ENCODE data around the gene AK3.

Gene AK3

DNA sequence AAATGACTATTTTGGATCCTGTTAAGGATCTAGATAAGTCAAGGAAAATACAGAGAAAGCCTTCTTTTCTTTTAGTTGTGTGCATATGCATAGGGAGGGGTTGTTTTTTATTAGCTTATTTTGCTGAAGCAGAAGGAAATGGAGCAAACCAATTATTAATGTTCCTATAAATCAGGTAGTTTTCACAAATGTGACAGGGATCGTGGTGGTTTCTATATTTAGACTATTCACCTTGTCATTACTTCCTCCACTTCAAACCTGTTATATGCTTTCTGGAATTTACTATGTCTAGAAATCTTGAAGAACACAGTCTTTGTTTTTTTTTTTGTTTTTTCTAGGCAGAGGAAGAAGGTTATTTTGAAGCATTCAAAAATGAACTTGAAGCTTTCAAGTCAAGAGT, 39.5 kb downstream of the AK3 start:
- DNase-seq = no peak

GRCh38 chr9:4700932-4701331, 40.1 kb downstream of the AK3 start:
- DNase-seq = no peak

DNA sequence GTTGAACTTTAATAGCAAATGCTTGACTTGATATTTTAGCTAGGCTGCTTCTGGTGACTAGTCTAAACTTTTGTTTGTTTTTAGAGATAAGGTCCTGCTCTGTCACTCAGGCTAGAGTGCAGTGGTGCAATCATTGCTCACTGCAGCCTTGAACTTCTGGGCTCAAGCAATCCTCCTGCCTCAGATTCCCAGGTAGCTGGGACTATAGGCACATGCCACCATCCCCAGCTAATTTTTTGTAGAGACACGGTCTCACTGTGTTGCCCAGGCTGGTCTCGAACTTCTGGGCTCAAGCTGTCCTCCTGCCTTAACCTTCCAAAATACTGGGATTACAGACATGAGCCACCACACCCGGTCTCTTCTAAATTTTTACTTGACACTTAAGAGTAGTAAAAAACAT, 40.9 kb downstream of the AK3 start:
- DNase-seq = no peak

GRCh38 chr9:4691795-4692194, 49.2 kb downstream of the AK3 start:
- no peak for DNase-seq

- DNase-seq = no peak
These were observed 50.9 kb downstream of the AK3 start for GRCh38 chr9:4690144-4690543.

- no peak for DNase-seq
These were observed 51.3 kb downstream of the AK3 start for GRCh38 chr9:4689687-4690104.

- DNase-seq = no peak
These were observed 52.0 kb downstream of the AK3 start for GRCh38 chr9:4689021-4689420.

- DNase-seq = no peak
These were observed 54.4 kb downstream of the AK3 start for GRCh38 chr9:4686584-4686983.

- DNase-seq = no peak
These were observed 54.9 kb downstream of the AK3 start for GRCh38 chr9:4686112-4686511.

DNA sequence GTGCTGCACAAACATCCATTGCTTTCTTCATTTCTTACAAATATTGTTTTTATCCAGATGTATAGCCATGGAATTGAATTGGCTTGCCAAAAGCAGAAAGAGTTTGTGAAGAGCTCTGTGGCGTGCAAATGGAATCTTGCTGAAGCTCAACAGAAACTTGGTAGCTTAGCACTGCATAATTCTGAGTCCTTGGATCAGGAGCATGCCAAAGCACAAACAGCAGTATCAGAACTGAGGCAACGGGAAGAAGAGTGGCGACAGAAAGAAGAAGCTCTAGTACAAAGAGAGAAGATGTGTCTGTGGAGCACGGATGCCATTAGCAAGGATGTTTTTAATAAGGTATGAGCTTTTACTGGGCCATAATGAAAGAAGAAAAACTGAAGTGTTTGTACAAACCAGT, 56.2 kb downstream of the AK3 start:
- DNase-seq = no peak

DNA sequence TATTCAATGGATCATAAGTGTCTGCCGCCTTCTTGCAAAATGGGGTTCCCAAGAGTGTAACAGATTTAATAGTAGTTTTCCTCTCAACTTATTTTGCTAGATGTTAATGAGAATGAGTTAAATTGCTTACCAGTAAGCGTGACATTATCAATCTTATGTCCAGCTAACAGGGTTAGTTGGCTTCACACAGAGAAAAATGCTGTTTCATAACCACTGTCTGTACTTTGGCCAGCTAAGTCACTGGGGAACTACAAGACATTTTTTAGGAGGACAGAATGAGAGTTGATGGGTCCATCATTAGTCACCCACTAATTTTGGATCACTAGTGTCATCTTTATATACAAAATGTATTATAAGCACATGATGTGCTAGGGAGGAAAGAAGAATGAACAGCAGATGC, 60.3 kb downstream of the AK3 start:
- no peak for DNase-seq

GRCh38 chr9:4680173-4680525, 60.9 kb downstream of the AK3 start:
- no peak for DNase-seq

DNA sequence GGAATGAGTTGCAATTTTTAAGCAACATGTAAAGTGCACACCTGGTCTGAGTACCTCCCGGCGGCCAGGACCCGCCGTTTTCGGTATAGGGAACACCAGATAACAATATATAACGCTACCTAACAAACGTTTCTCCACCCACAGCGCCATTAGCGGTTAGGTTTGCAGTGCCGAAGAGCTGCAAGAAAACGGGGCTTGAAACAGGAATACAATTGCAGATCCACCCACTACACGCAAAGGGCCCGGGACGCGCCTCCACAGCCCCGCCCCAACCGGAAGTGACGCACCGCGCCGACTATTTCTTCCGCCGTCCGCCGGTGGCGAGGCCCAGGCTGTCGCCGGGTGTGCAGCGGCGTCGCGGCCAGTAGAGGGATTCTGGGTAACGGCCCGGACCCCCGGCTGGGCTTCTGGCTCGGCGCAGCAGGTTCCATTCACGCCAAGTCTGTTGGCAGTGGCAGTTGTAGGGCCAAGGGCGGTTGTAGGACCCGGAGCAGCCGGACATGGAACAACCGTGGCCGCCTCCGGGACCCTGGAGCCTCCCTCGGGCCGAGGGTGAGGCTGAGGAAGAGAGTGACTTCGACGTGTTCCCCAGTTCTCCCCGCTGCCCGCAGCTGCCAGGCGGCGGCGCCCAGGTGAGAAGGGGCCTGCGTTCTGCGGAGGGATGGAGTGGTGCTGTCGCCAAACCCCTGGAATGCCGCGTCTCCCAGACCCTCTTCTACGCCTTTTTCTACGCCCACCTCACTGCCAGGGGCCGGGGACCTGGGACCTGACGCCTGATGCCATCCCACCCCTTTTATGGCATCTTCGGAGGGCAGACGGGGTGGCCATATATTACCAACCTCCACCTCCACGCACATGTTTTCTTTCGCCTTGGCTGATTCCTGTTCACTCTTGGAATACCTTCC, 61.5 kb downstream of the AK3 start, which contains the start of gene CDC37L1:
TSS of gene CDC37L1 (plus strand) at position 302 of the 905 bp plus-strand sequence. CDS start at position 501, 199 bp downstream.
- DNase-seq = peak; percentile 87

- DNase-seq = no peak
These were observed 62.2 kb downstream of the AK3 start for GRCh38 chr9:4678679-4679267.

- DNase-seq = no peak
These were observed 63.6 kb downstream of the AK3 start for GRCh38 chr9:4677392-4677791.

DNA sequence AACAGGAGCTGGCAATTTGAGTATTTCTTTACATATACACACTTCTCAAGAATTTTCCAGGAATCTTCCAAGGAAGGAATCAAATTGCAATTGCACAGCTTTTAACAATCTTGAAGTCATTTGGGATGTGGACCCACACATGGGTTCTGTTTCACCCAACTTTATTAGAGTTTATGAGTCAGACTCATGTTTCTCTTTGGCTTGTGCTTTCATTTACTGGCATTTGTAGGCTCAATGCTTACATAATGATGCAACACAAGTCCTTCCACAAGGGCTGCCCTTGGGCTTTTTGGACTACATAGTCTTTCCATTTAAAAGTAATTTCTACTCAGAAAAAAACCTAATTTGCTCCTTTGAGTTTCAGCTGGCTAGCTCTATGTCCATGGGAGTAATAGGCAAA, 66.2 kb downstream of the AK3 start:
- no peak for DNase-seq

DNA sequence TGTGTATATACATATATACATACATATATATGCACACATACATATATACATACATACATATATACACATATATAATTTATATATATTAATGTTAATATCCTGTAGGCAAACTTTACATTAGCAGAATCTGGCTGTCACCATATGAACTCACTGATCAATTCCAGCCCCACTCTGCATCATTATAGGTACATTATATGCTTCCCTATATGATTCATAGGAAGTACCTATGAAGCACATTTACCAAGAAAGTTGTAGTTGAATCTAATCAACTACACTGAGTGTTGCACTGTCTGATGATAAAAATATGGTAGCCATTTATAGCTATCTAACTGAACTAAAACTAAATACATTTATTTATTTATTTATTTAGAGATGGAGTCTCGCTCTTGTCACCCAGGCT, 69.3 kb downstream of the AK3 start:
- no peak for DNase-seq

DNA sequence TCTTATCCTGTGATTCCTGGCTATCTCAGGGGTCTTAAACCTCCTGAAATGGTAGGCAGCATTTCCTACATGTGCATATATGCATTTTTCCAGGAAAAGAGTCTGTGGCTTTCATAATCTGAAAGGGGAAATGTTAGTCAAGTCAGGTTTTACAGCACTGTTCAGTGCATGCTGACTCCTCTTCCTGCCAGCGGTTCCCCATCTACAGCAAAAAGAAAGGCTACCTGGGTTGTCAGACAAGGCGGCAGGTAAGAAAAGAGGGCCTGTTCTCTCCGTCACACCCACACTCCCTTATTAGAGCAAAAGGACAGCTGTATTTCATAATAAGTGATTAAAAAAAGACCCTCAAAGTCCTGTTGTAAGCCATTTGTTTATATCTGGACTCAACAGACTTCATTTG, 70.4 kb downstream of the AK3 start:
- no peak for DNase-seq

GRCh38 chr9:4669890-4670289, 71.1 kb downstream of the AK3 start:
- DNase-seq = no peak

DNA sequence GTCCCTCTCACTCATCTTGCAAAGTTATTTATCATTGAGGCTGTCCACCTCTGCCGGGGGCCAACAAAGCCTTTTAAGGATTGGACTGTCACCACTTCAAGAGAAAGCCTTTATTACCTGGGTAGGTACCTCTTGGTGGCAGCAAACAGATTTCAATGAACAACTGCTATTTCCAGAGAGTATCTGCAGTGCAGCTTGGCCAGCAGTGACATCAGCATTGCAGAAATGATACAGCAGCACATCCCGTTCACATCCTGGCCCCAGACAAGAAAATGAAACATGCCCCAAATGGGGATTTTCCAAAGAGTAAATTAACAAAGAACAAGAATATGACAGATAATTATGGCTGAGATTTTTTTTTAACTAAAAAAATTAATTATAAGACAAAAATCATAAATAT, 72.4 kb downstream of the AK3 start:
- DNase-seq = no peak

GRCh38 chr9:4667681-4668080, 73.3 kb downstream of the AK3 start:
- DNase-seq = no peak

GRCh38 chr9:4666042-4666699, 74.8 kb downstream of the AK3 start, which contains the start of gene SPATA6L:
SPATA6L (minus strand) TSS chr9:4666480; CDS start chr9:4666250, 230 bp downstream.
- peak; percentile 52 for DNase-seq

DNA sequence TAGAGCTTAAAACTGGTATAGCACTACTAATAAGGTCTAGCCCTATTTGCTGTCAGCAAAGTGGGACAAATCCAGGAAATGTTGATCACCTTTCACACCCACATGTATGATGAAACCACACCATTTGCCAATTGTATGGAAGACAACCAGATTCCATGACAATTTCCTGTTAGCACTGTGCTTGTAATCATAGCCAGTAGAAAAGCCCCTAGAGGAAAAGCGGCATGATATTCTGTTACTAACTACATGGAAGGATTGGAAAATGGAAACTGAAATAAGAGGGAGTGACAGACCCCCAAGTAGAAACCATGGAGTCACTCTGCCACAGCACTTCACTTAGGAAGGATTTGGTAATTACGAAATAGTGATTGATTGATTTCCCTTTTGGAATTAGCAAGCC, 75.6 kb downstream of the AK3 start:
- no peak for DNase-seq

- DNase-seq = no peak
These were observed 77.0 kb downstream of the AK3 start for GRCh38 chr9:4663956-4664355.

Data from NCI-H2107 (cell line).